CMK (cell line): ENCODE measurements around the gene SHE.

Source experiments
- DNase-seq: peaks from one replicate; pipeline ENCODE4 v3.0.0-alpha.2; 2010; ENCODE audit warnings: low read depth

SHE gene

DNA sequence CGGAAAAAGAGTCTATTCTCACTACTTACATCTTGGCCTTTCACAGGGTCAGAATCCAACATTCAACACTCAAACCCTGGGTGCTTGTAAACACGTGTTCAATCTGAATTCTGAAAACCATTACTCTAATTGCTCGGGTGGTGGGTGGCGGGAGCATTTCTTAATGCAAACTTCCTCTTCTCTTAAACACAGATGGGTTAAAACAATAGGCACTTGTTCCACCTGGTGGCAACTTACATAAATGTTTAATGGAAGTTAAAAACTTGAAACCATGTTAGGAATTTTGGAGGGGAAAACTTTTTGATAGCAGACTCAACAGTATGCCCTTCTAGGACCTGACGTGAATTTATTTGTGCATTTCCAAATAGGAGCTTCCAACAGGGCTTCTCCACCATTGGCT, 23.6 kb downstream of the SHE start:
- peak; percentile 37 for DNase-seq

DNA sequence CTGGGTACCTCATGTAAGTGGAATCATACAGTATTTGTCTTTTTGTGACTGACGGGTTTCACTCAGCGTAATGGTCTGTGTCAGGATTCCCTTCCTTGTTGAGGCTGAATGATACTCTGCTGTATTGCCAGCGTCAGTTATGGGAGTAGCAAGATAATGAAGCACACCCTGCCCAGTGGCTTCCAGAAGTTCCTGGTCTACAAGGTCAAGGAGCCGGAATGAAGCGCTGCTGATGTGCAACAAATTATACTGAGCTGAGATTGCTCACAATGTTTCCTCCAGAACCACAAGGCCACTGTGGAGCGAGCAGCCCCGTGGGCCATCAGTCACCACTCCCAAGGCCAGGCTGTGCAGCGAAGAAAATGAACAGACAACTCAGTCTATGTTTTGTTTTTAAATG, 24.2 kb downstream of the SHE start:
- no peak for DNase-seq

DNA sequence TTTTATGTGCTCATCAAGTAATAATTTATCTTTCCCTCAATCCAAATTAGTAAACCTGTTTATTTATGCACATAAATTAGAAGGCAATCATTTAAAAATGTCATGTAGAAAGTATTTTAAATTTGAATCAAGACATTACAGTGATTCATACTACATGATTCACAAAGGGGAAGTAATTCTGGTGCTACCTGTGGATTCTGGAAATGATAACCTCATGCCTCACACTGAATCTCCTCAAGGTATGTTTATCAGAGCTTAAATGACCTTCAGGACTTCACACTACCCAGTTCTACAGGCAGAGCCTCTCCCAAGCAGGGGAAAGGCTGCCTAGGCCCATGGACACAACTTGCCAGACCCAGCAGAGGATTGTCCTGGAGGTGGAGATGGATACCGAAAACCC, 25.4 kb downstream of the SHE start:
- no peak for DNase-seq

DNA sequence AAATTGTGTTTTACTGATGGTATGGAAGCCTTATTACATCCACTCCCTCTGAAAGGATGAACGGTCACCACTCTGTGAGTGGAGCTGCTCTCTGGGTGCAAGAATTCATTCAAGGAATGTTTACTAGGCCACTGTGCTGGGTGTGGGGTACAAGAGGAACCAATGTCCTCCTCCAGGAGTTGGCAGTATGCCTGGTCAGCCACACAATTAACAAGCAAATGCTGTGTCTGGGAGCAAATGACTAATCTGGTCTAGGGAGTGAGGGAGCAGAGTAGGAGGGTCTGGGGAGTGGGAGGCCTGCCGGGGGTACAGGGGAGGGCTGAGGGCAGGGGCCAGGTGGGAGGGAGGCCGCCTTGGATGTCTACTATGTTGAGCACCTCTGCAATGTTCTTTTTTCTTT, 27.4 kb downstream of the SHE start:
- no peak for DNase-seq

DNA sequence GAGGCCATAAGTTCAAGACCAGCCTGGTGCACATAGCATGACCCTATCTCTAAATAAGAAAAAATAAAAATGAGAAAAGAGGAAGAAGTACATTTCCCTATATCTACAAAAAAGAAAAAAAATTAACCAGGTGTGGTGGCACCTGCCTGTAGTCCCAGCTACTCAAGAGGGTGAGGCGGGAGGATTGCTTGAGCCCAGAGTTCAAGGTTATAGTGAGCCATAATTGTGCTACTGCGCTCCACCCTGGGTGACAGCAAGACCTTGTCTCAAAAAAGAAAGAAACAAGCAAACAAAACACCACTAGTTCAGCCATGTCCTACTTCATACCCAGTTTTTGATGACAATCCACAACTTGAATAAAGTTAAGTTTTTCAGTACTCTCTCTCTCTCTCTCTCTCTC, 30.9 kb downstream of the SHE start:
- no peak for DNase-seq

DNA sequence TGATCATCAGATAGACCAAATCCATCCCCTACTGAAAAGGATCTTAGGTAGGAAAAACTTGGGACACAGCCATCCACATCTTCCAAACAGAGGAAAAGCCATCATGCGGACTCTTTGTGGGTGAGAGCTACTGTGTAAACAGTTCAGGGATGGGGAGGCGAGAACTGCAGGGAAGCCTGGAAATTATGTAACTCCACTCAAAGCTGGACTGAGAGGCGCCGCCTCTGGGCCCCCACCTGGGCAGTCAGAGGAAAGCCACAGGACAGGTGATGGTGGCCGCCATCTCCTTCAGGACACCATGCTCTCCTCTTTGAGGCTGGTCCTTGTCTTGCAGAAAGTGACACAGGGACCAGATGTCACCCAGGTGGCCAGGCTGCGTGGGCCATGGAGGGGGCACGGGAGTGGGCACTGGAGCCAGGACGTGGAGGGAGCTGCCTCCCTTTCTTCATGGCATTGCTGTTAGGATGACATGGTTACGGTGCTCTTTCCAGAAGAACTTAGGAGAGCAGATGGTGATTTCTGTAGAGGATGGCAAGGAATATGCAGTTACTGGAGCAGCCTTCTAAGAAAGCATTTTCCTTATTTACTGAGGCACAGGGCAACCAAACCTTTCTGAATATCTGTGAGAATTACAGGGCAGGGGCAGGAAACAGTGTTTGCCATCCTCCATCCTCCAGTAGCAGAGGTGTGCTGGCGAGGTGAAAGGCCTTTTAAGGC, 32.2 kb downstream of the SHE start:
- no peak for DNase-seq

DNA sequence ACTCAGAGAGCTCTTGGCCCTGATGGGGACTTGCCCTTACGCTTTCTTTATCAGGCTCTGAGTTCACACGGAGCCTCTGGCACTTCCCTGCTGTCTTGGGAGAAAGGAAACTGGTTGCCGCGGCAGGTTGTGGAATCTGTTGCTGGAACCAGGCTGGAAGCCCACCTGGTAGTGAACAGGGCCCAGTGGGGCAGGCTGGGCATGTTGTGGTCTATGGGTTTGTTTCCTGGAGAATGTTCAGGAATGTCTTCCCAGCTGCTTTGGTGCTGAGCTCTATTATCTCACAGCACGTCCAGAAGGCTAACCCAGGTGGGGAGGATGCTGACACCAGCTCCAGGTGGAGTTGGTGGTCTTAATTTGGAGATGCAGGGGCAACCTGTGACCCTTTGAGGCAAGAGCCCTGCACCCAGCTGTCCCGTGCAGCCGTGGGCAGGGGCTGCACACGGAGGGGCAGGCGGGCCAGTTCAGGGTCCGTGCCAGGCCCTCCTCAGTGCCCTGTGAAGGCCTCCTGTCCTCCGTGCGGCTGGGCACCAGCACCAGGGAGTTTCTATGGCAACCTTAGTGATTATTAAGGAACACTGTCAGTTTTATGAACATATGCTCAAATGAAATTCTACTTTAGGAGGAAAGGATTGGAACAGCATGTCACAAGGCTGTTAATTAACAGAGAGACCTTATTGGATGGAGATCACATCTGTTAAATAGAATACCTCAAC, 33.5 kb downstream of the SHE start:
- DNase-seq: no peak

DNA sequence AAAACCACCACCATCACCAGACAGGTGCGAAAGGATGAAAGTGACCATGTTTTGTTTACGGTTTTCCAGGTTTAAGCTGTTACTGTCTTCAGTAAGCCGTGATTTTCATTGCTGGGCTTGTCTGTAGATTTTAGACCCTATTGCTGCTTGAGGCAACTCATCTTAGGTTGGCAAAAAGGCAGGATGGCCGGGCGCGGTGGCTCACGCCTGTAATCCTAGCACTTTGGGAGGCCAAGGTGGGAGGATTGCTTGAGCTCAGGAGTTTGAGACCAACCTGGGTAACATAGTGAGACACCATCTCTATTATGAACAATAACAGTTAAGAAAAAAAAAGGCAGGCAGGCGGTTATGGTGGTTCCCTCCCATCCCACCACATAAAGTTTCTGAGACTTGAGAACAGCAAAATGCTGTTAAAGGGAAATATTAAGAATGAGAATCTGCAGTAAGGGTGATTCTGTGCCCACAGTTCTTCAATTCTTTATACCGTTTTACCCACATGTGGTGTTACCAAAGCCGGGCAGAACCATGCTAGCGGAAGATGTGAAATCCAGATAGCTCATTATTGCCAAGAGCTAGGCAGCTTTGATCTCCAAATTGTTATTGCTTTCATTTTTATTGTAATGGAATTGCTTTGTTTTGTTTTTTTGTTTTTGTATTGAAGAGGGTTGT, 34.6 kb downstream of the SHE start:
- no peak for DNase-seq

DNA sequence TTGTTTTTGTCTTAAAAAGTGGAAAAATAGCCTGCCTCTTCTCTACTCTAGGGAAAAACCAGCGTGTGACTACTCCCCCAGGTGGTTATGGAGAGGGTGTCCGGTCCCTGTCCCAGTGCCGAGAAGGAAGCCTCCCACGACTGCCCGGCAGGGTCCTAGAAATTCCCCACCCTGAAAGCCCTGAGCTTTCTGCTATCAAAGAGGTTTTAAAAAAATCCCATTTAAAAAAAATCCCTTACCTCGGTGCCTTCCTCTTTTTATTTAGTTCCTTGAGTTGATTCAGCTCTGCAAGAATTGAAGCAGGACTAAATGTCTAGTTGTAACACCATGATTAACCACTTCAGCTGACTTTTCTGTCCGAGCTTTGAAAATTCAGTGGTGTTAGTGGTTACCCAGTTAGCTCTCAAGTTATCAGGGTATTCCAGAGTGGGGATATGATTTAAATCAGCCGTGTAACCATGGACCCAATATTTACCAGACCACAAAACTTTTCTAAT, 35.2 kb downstream of the SHE start:
- no peak for DNase-seq

DNA sequence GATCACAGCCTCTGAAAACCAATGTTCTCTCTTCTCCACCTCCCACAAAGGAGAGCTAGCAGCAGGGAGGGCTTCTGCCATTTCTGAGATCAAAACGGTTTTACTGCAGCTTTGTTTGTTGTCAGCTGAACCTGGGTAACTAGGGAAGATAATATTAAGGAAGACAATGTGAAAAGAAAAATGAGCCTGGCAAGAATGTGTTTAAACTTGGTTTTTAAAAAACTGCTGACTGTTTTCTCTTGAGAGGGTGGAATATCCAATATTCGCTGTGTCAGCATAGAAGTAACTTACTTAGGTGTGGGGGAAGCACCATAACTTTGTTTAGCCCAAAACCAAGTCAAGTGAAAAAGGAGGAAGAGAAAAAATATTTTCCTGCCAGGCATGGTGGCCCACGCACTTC, 36.0 kb downstream of the SHE start:
- DNase-seq: no peak

DNA sequence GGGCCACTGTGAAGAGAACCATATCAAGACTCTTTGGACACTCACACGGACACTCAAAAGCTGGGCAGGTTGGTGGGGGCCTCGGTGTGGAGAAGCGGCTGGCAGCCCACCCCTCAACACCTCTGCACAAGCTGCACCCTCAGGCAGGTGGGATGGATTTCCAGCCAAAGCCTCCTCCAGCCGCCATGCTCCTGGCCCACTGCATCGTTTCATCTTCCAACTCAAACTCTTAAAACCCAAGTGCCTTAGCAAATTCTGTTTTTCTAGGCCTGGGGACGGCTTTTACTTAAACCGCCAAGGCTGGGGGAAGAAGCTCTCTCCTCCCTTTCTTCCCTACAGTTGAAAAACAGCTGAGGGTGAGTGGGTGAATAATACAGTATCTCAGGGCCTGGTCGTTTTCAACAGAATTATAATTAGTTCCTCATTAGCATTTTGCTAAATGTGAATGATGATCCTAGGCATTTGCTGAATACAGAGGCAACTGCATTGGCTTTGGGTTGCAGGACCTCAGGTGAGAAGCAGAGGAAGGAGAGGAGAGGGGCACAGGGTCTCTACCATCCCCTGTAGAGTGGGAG, 36.5 kb downstream of the SHE start:
- DNase-seq: no peak

DNA sequence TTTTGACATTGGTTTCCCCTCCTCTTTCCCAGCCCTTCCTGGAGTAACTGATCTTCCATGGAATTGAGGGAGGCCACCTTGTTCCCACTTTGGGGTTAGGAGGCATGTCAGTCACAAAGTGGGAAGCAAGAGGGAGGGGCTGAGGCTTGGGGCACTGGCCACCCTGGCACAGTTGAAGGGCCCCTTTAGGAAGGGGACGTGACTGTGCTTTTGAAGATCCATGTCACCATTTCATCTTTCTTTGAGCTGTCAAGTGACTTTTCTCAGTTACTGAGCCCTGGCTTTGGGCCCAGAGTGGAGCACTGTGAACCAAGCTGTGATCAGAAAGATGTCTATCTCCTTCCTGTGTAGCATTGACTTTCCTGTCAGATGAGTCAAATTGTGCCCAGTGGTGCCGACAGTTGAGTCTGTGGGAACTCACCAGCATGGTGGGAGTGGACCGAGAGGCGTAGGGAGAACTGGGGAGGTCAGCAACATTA, 38.7 kb downstream of the SHE start:
- peak; percentile 94 for DNase-seq

DNA sequence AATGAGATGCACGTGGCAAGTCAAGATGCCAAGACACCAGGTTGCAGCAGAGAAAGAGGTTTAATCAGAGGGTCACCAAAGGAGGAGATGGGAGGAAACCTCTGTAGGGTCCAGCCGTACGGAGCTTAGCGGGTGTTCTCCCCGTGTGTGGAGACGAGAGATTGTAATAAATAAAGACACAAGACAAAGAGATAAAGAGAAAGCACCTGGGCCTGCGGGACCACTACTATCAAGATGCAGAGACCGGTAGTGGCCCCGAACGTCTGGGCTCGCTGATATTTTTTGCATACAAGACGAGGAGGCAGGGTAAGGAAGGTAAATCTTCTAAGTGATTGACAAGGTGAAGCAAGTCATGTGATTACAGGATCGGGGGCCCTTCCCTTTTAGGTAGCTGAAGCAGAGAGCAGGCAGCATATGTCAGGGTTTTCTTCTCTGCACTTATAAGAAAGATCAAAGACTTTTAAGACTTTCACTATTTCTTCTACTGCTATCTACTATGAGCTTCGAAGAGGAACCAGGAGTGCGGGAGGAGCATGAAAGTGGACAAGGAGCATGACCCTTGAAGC, 41.4 kb downstream of the SHE start:
- no peak for DNase-seq

DNA sequence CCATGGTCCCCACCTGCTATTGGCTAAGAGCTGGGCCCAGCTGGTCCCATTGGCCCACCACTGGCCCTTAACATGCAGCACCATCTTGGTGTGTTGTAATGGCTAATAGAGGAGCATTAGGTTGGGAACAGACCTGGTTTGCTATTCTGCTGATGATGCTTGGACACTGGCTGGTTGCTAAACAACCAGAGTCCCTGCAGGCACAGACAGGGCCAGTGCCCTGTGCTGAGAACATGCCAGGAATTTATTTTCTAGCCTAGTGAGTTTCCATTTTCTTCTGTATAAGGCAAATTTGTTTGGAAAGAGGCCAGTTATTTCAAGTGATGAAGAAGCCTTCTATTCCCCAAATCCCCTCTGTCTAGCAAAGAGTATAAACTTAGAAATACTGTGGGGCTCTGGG, 43.1 kb downstream of the SHE start:
- no peak for DNase-seq

DNA sequence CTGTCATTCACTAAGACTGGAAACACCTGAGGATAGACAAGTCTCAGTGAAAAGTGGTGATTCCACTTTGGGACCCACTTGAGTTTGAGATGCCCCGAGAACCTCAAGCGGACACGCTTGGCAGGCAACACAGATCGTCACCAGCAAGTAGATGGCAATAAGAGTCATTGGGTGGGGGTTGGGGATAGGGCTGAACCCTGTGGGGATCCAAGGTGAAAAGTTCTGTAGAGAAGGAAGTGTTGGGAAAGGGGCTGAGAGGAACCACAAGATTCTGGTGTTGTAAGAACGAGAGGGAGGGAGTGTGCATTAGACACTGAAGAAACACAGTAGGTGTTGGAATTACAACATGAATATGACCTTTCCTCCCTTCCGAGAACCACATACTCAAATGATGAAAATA, 45.6 kb downstream of the SHE start:
- no peak for DNase-seq

DNA sequence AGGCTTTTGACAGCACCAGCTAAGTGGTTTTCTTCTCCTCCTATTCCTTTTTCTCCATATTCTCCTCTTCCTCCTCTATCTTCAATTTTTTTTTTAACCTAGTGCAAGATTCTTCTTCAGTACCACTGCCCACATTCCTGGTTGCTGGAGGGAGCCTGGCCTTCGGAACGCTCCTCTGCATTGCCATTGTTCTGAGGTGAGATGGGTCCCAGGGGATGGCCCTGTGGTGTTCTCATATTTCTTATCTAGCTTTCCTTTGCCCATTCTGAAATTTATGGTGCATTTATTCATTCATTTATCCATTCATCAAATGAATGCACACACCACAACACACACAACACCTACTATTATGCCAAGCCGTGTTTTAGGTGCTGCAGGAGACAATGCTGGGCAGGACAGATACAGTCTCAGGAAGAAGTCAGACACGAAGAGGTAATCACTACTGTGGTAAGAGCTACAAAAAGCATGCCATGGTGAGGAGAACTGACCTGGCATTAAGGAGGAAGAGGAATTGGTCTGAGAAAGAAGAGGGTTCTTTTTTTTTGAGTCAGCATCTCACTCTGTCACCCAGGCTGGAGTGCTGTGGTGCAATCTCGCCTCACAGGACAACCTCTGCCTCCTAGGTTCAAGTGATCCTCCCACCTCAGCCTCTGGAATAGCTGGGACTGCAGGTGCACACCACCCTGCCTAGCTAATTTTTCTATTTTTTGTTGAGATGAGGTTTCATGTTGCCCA, 47.7 kb downstream of the SHE start:
- DNase-seq: no peak

DNA sequence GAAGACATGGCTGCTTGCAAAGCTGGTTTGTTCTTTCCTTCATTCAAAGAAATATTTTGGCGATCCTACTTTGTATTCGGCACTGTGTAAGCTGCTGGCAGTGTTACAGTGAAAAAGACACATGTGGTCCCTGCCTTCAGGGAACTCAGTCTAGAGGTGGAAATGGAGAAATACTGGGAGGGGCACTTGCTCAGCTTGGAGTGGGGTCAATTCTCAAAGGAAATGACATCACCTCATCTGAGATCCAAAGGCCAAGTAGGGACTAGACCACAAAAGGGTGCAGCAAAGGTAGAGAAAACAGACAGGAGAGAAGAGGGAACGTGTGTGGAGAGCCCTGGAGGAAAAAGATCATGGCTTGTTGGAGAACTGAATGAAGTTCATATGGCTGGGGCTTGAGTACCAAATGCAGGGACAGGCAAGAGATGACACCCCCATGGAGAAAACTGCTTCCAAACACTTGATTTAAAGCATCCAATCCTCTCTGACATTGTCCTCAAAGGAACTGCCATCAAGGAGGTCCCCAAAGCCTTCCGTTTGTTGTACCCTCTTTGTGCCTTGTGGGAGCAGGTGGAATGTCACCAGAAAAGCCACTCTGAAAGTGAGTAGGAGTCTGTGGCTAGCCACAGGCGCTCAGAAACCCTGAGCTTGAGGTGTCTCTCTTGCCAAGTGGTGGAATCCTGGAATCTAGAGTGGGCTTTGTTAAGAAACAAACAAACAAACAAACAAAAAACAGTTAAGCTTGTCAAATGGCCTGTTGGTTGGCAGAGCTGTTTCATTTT, 48.4 kb downstream of the SHE start:
- DNase-seq: no peak

DNA sequence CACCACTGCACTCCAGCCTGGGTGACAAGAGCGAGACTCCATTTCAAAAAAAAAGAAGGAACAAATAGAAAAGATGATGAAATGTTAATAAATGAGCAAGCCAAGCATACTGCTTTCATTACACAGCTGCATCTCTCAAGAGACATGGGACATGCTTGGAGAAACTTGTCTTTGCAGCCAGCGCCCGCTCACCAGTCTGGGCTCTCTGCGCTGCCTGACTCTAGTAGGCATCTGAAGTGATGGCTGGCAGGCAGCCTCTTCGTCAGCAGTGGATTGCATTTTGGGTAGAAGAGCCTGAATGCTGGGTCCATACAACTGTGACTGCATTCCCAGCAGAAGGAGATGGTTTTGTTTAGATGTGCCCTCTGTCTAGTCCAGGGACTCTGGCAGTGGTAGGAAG, 49.1 kb downstream of the SHE start:
- DNase-seq: no peak

DNA sequence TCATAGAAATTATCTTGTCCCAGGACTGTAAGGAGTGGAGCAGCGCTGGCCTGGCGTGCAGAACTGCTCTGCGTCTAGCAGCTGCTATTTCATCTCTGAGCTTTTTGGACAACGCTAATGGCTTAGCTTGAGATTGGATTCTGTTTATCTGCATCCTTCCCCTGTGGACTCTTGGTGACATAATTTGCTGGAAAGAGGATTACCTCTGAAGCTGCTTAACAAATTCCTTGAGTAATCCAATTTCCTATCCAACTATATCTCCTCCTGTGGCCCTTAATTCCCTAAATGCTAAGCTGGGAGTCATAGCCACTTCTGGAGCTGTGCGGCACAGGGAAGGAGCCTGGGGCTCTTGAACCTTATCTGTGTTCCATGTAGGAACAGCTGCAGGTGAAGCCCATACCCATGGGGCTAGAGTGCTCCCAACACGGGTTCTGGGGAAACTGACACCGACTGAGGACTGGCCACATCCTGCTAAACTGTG, 53.8 kb downstream of the SHE start:
- DNase-seq: no peak

DNA sequence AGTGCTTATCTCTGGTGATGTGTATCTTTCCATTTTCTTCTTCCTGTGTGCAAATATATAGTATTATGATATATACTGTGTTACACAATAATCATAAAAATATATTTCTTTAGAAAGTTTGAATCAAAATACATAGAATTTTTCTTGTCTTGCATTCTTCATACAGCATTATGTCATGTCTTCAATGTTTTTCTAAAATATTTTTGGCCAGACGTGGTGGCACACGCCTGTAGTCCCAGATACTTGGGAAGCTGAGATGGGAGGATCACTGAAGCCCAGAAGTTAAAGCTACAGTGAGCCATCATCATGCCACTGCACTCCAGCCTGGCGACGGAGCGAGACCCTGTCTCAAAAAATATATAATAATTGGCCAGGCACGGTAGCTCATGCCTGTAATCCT, 55.4 kb downstream of the SHE start:
- no peak for DNase-seq

DNA sequence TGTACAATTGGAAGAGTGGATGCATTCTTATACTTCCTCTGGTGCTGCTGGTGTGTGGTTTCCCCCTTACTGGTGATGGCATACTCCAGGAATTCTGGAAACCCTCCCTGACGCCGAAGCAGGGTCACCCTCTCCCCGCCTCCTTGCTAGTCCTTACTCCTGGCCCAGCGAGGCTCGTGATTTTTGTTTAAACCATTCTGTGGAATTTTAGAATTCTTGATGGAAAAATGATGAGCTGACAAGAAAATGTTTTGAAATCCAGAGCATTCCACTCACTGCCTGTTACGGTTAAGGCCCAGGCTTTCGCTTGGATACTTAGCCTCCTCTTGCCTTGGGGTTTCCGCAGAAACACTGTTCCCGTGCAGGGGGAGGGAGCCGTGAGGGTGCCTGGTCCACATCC, 55.9 kb downstream of the SHE start:
- DNase-seq: no peak
